Umbilical cord (tissue), 2 donors: Measurements from ENCODE around the gene TMOD3. TPM values are rescaled to one million over a fixed set of nuclear protein-coding genes. Genes with fewer than 3 reads are reported as not detected.

ENCODE experiments used
- DNase-seq: peaks from one replicate; pipeline ENCODE4 v3.0.0-alpha.2; 2015; ENCODE audit warnings: low spot score
- total RNA-seq: library from RNA; depleted of rRNA; stranded (reverse); fragments of >200 nt; gene quantifications from one replicate; pipeline ENCODE4 v1.2.3, GENCODE V29; 2014; ENCODE audit warnings: low replicate concordance; ENCODE audit not compliant: insufficient read depth

TMOD3 gene
- total RNA-seq, 1 donor from 2014 or later: 53.9 TPM

DNA sequence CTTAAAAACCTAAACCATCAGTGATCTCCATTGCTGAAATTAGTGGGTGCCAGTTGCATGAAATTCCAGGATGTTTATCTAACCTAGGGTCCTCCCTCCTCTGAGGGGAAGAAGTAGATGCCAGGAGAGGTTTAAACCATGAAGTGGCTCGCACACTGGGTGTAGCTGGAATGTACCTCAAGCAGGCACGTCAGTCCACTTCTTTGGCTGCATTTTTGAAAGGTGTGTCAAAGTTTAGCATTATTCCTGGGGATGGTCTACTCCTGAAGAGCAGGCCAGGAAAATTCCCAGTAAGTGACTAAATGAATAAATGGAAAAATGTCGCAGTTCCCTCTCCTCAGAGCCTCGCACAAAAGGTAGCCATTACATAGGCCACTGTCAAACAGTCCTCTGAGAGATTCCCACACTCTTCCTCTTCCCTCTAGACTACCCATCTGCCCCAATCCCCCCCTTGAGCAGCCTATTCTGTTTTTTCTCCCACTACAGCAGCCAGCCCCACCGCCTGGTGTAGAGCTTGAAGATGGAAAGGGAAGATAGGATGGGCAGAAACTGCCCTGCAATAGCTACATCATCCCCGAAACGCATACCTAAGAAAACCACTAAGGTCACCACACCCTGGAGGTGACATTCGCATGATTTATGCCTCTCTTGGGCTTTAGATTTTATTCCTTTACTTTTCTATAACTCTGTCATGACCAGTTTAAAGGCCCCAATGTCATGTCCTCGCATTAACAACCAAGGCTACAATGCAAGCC is 655 bp upstream of the TMOD3 start:
- DNase-seq: no peak

GRCh38 chr15:51830276-51830806 is 888 bp downstream of the TMOD3 start:
- no peak for DNase-seq

DNA sequence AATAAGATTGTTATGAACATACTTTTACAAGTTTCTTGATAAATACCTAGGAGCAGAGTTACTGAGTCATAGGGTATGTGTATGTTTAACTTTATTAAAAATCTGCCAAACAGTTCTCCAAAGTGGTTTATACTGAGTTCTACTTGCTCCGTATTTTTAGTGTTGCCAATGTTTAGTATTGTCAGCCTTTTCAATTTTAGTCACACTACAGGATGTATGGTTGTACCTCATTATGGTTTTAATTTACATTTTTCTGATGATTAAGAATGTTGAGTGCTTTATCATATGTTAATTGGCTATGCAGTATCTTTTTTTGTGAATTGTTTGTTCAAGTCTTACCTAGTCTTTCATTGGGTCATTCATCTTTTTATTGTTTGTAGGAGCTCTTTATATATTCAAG is 4.3 kb downstream of the TMOD3 start:
- DNase-seq: no peak

GRCh38 chr15:51837792-51838251 is 8.4 kb downstream of the TMOD3 start:
- no peak for DNase-seq

GRCh38 chr15:51838270-51838669 is 8.8 kb downstream of the TMOD3 start:
- DNase-seq: no peak

DNA sequence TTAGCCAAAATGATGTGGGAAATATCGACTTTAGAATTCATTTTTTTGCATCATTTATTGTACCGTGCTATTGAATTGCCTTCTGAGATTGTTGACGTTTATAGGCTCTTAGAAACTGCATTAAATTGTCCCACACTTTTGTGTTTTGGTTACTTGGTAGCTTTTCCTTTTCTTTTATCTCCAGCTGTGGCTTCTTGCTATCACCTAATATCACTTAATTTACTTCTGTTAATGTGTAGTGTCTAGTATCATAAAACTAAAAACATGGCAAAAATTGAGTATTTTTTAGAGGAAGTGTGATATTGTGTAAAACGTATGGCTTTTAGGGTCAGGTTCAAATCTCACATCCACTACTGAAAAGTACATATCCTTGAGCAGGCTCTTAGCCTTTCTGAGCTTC is 11.2 kb downstream of the TMOD3 start:
- no peak for DNase-seq

DNA sequence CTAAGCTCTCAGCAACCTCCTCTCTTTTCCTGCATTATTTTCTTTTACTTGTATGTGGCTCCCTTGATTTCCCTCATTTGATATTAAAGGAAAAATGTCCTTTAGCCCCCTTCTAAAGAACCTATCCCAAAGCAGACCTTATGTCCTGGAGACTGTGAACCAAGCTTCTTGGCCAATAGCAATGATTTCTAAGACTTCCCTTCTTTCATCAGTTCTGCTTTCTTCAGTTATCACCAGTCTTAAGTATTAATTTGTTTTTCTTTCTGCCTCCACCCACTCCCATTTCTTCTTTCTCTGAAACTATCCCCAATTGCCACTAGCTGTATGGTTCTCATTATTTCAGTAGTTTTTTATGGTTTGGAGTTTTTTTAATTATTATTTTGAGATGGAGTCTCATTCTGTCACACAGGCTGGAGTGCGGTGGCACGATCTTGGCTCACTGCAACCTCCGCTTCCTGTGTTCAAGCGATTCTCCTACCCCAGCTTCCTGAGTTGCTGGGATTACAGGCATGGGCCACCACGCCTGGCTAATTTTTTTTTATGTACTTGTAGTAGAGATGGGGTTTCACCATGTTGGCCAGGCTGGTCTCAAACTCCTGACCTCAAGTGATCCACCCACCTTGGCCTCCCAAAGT is 12.1 kb downstream of the TMOD3 start:
- DNase-seq: no peak

GRCh38 chr15:51842265-51842664 is 12.8 kb downstream of the TMOD3 start:
- DNase-seq: no peak

GRCh38 chr15:51842852-51843737 is 13.6 kb downstream of the TMOD3 start:
- DNase-seq: peak; percentile 67

DNA sequence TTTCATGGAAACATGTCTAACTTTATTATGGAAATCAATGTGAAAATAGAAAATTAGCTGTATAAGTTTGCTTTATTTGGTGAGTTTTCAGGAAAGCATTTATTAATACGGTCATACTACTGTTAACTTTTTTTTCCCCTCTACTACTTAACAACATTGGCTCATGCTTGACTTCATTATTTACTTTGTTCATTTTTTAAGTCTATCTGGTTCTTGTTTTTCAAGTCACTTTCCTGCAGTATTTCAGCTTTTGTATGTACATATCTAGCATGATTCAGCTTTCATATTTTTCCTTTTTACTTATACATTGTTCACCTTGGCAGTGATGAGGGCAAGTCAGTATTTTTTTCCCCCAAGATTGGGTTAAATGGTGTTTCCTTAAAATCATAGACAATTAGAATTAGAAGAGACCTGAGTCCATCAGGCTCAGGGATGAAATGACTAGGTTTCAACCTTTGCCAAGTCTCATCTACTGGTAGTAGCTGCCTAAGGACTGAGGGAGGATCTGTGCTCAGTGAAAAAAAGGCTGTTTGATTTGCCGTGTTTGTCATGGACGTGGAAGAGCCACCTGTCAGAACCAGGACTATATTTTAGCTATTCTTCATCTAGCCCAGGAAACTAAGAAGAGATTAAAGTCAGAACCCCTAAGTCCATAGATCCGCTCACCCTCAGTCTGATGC is 15.4 kb downstream of the TMOD3 start:
- no peak for DNase-seq

GRCh38 chr15:51846066-51846462 is 16.6 kb downstream of the TMOD3 start:
- DNase-seq: no peak

DNA sequence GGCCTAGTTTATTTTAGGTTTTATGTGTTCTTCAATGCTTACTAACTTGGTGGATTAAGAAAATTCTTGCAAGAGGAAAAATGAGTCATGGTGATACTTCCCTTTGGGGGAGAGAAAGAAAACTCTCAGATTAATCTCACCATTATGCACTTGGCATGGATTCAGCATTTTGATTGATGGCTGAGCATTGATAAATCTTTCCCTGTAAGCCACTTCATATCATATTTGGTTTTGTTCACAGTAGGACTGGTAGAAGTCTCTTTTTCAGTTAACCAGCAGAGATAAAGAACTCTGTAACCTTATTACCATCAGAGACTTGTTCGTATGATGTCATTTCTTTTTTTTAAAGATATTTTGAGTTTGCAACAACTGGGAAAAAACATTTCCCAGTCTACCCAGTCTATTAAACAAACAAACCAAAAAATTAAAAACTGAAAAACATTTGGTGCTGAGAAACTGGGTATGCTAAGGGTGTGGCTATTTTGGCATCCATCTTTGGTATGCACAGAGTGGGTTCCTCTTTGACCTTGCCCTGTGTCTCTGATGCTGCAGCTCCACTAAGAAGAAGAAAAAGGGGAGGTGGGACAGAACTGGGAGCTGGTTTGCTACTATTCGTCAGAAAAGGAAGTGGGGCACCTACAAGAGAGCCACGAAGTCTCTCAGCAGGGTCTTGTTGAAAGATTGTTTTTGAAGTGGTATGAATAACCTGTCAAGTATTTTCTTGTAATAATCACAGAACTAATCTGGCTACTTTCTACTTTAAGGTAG is 17.2 kb downstream of the TMOD3 start:
- DNase-seq: peak; percentile 74

GRCh38 chr15:51848811-51849210 is 19.4 kb downstream of the TMOD3 start:
- no peak for DNase-seq

GRCh38 chr15:51849860-51850259 is 20.4 kb downstream of the TMOD3 start:
- DNase-seq: no peak

GRCh38 chr15:51853998-51854397 is 24.5 kb downstream of the TMOD3 start:
- no peak for DNase-seq

- no peak for DNase-seq
These were observed 26.2 kb downstream of the TMOD3 start for GRCh38 chr15:51855612-51856011.

DNA sequence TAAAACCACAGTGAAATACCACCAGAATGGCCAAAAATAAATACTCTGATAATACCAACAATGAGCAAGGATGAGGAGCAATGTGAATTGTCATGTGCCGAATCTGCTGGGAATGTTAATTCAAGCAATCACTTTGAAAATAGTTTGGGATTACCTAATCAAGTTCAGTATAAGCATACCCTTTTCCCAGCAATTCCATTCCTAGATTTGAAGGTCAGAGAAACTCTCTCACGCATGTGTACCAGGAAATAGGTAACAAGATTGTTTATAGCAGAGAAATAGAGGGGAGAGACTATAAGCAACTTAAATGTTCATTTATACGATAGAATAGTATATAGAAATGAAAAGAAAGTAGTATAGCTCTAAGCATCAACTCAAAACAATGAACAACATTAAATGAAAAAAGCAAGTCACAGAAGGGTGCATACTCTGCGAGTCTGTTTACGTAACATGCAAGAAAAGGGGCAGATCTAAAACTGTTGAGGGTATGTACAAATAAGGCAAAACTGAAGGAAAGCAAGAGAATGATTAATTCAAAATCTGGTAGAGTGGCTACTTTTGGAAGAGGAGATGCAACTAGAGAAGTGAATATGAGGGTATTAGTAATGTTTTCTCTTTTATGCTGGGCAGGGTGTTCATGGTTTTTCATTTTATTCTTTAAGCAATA is 27.4 kb downstream of the TMOD3 start:
- no peak for DNase-seq

GRCh38 chr15:51861557-51862359 is 32.3 kb downstream of the TMOD3 start:
- DNase-seq: no peak

DNA sequence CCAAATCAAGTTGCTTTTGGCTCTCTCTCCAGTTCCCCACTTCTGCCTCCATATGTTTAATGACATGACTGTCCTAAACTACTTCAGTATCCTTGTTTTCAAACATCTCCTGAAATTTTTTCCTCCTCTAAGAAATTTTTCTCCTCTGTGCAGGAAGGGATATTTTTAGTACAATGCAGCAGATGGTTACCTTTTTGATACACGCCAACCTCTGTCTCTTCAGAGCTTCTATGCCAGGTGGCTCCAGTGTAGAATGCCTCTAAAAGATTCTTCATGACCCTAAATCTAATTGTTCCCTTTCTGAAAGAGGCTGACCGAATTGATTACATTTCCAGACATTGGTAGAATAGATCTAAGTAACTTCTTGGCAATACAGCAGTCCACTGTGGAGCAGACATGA is 33.7 kb downstream of the TMOD3 start:
- DNase-seq: no peak
